H1 (cell line): ENCODE results near the gene GJD3. TPM values are rescaled to one million over a fixed set of nuclear protein-coding genes. Genes with fewer than 3 reads are reported as not detected.

Experiments
- CTCF ChIA-PET: fragments of 300-600 bp; sonication (Branson Sonifier 250); formaldehyde crosslinking; loops from one replicate; lab custom pipeline; 2021; ENCODE audit not compliant: partially characterized antibody; lab: Charles Lee
- POLR2A ChIA-PET: fragments of 300-600 bp; sonication (Branson Sonifier 250); formaldehyde crosslinking; loops from one replicate; lab custom pipeline; 2021; ENCODE audit warnings: inconsistent platforms; ENCODE audit not compliant: partially characterized antibody; lab: Charles Lee
- DNase-seq, 2 experiments: peaks; one replicate each; pipeline versions ENCODE4 v3.0.0 to v3.0.0-alpha.2; 2010 to 2022; ENCODE audit warnings: low spot score in 2 of 2, low read depth in 1 of 2, mixed read lengths in 1 of 2
- FAIRE-seq: peaks from 2 replicates; lab custom pipeline; 2011; peaks lifted over from hg19 to GRCh38; lab: Jason Lieb, UNC
- H2AFZ ChIP-seq: 2 replicates; pipeline ENCODE4 v1.8.1; 2012; ENCODE audit warnings: low read length, inconsistent platforms
- H2AK5ac ChIP-seq: 2 replicates; pipeline ENCODE4 v1.6.1; 2013; ENCODE audit warnings: low read depth, low read length
- H2BK120ac ChIP-seq: replicated peaks from 2 replicates; pipeline ENCODE3; 2013; ENCODE audit warnings: low read depth, low read length, inconsistent platforms
- H2BK12ac ChIP-seq: 2 replicates; pipeline ENCODE4 v1.6.1; 2013; ENCODE audit warnings: low read depth, low read length
- H2BK15ac ChIP-seq: 2 replicates; pipeline ENCODE4 v1.6.1; 2013; ENCODE audit warnings: low read length
- H2BK20ac ChIP-seq: 2 replicates; pipeline ENCODE4 v1.6.1; 2013; ENCODE audit warnings: low read length
- H2BK5ac ChIP-seq: 2 replicates; pipeline ENCODE4 v1.6.1; 2013; ENCODE audit warnings: low read depth, low read length
- H3K14ac ChIP-seq: 2 replicates; pipeline ENCODE4 v1.6.1; 2013; ENCODE audit warnings: inconsistent platforms; ENCODE audit not compliant: insufficient read length
- H3K18ac ChIP-seq: 2 replicates; pipeline ENCODE4 v1.6.1; 2013; ENCODE audit warnings: low read length; ENCODE audit errors: extremely low read depth
- H3K23ac ChIP-seq: 2 replicates; pipeline ENCODE4 v1.6.1; 2013; ENCODE audit warnings: inconsistent platforms; ENCODE audit not compliant: insufficient read length
- H3K23me2 ChIP-seq: 2 replicates; pipeline ENCODE4 v1.6.1; 2013; ENCODE audit warnings: low read depth, low read length
- H3K27ac ChIP-seq: 2 replicates; pipeline ENCODE4 v1.6.1; 2011; ENCODE audit warnings: low read depth, low read length, inconsistent platforms
- H3K27me3 ChIP-seq, 4 experiments: replicated peaks in 1 of 4; 1 replicate in 1 of 4; 2 replicates in 3 of 4; pipeline versions ENCODE4 v1.6.1 to v1.8.1; 2011 to 2013; ENCODE audit warnings: low read length in 3 of 4, mild to moderate bottlenecking in 3 of 4, inconsistent platforms in 2 of 4, mixed read lengths in 2 of 4, moderate library complexity in 1 of 4; ENCODE audit not compliant: control insufficient read depth in 3 of 4, insufficient read depth in 3 of 4; ENCODE audit errors: extremely low read depth in 1 of 4
- H3K36me3 ChIP-seq, 4 experiments: 2 replicates each; pipeline versions ENCODE4 v1.6.1 to v1.8.1; 2011 to 2013; ENCODE audit warnings: mild to moderate bottlenecking in 4 of 4, low read length in 3 of 4, moderate library complexity in 2 of 4, control low read depth in 1 of 4, inconsistent platforms in 1 of 4; ENCODE audit not compliant: insufficient read depth in 4 of 4, control insufficient read depth in 2 of 4
- H3K4ac ChIP-seq: replicated peaks from 2 replicates; pipeline ENCODE3; 2013; ENCODE audit warnings: low read length, low read depth, mixed read lengths, inconsistent platforms; ENCODE audit not compliant: insufficient read length
- H3K4me1 ChIP-seq, 4 experiments: replicated peaks in 1 of 4; 1 replicate in 1 of 4; 2 replicates in 3 of 4; pipeline versions ENCODE4 v1.6.1 to v1.8.1; 2011 to 2013; ENCODE audit warnings: low read length in 3 of 4, inconsistent platforms in 2 of 4, mixed read lengths in 1 of 4; ENCODE audit not compliant: insufficient read depth in 4 of 4, control insufficient read depth in 3 of 4
- H3K4me2 ChIP-seq, 2 experiments: 2 replicates each; pipeline versions ENCODE4 v1.6.1 to v1.8.1; 2011 to 2013; ENCODE audit warnings: low read depth in 2 of 2, low read length in 2 of 2, control low read depth in 1 of 2, inconsistent platforms in 1 of 2, mild to moderate bottlenecking in 1 of 2; ENCODE audit not compliant: insufficient read depth in 1 of 2
- H3K4me3 ChIP-seq, 4 experiments: fragments of 200-600, 300-600 bp in 1 of 4; sonication (generic), shearing (Covaris generic), sonication (Bioruptor Twin) in 1 of 4; 2 replicates each; pipeline versions ENCODE4 v1.5.1 to v1.8.1; 2011 to 2016; ENCODE audit warnings: low read length in 4 of 4, low read depth in 3 of 4, control low read depth in 2 of 4, inconsistent platforms in 2 of 4, mild to moderate bottlenecking in 2 of 4, mixed read lengths in 1 of 4, moderate library complexity in 1 of 4; ENCODE audit not compliant: insufficient read depth in 2 of 4; ENCODE audit errors: extremely low read depth in 1 of 4
- H3K56ac ChIP-seq: replicated peaks from 2 replicates; pipeline ENCODE3; 2013; ENCODE audit warnings: low read depth, mild to moderate bottlenecking, mixed read lengths, low read length, inconsistent platforms; ENCODE audit not compliant: insufficient read length
- H3K79me1 ChIP-seq: 2 replicates; pipeline ENCODE4 v1.6.1; 2013; ENCODE audit warnings: low read depth, low read length, control low read depth
- H3K79me2 ChIP-seq, 2 experiments: 2 replicates each; pipeline versions ENCODE4 v1.6.1 to v1.8.1; 2012 to 2013; ENCODE audit warnings: low read length in 2 of 2, mild to moderate bottlenecking in 2 of 2, inconsistent platforms in 1 of 2; ENCODE audit not compliant: insufficient read depth in 2 of 2, control insufficient read depth in 1 of 2
- H3K9ac ChIP-seq, 4 experiments: replicated peaks in 1 of 4; 1 replicate in 1 of 4; 2 replicates in 3 of 4; pipeline versions ENCODE4 v1.6.1 to v1.8.1; 2011 to 2013; ENCODE audit warnings: low read depth in 3 of 4, low read length in 3 of 4, control low read depth in 2 of 4, mild to moderate bottlenecking in 2 of 4, moderate library complexity in 2 of 4, inconsistent platforms in 1 of 4; ENCODE audit errors: extremely low read depth in 1 of 4
- H3K9me3 ChIP-seq, 2 experiments: 2 replicates each; pipeline versions ENCODE4 v1.6.1 to v1.8.1; 2012 to 2013; ENCODE audit warnings: mild to moderate bottlenecking in 2 of 2, moderate library complexity in 2 of 2, control low read depth in 1 of 2, inconsistent platforms in 1 of 2, low read depth in 1 of 2, low read length in 1 of 2, mixed read lengths in 1 of 2; ENCODE audit not compliant: insufficient read depth in 2 of 2
- H4K20me1 ChIP-seq, 2 experiments: replicated peaks in 1 of 2; 2 replicates each; pipeline versions ENCODE3 to v1.8.1; 2011 to 2013; ENCODE audit warnings: inconsistent platforms in 2 of 2, low read length in 2 of 2, mild to moderate bottlenecking in 1 of 2; ENCODE audit not compliant: insufficient read depth in 2 of 2, control insufficient read depth in 1 of 2
- H4K5ac ChIP-seq: 2 replicates; pipeline ENCODE4 v1.6.1; 2013; ENCODE audit warnings: low read length, low read depth, mixed read lengths, inconsistent platforms; ENCODE audit not compliant: insufficient read length
- H4K8ac ChIP-seq: 2 replicates; pipeline ENCODE4 v1.8.0; 2013; ENCODE audit warnings: mild to moderate bottlenecking, moderate library complexity, low read length, inconsistent platforms; ENCODE audit not compliant: insufficient read depth; ENCODE audit errors: extremely low read depth
- H4K91ac ChIP-seq: replicated peaks from 2 replicates; pipeline ENCODE3; 2013; ENCODE audit warnings: low read length, mixed read lengths, inconsistent platforms; ENCODE audit not compliant: insufficient read length
- CBX8 ChIP-seq: fragments of 300-800, 300-1000 bp; sonication (generic); IDR thresholded peaks from 2 replicates; pipeline ENCODE4 v1.7.1; 2016; ENCODE audit warnings: low read depth, low read length, borderline replicate concordance
- CEBPB ChIP-seq: IDR thresholded peaks from 2 replicates; pipeline ENCODE4 v1.6.1; 2012; ENCODE audit warnings: low read depth, low read length
- RXRA ChIP-seq: IDR thresholded peaks from 2 replicates; pipeline ENCODE4 v1.6.1; 2011; ENCODE audit warnings: low read depth, mild to moderate bottlenecking, low read length, moderate library complexity; ENCODE audit not compliant: insufficient read depth
- WGBS, 2 experiments: shearing (Covaris generic) in 1 of 2; methylation state at CpG; one replicate each; pipeline versions ENCODE4 v1.1.6 to v1.1.7; 2013 to 2015; ENCODE audit warnings: low lambda C conversion rate in 2 of 2, mixed read lengths in 2 of 2, inconsistent platforms in 1 of 2, low coverage in 1 of 2, missing lambda C conversion rate in 1 of 2; ENCODE audit not compliant: insufficient replicate concordance in 2 of 2, insufficient coverage in 1 of 2, insufficient read length in 1 of 2; ENCODE audit errors: extremely low coverage in 1 of 2, missing lambda C conversion rate in 1 of 2; 5-methylcytosine and 5-hydroxymethylcytosine counted together
- polyA plus RNA-seq, 7 experiments: library from polyadenylated mRNA; depleted of rRNA in 3 of 7; stranded (reverse) in 5 of 7; unstranded in 2 of 7; fragments of >200 nt in 5 of 7; fragments of 200-250 nt in 2 of 7; gene quantifications; 1 replicate in 5 of 7; 2 replicates in 1 of 7; 4 replicates in 1 of 7; pipeline versions ENCODE4 v1.2.1 to v1.2.3, GENCODE V29; 2011 to 2013; ENCODE audit warnings: missing spikeins in 2 of 7, mixed read lengths in 2 of 7
- total RNA-seq: library from RNA; stranded (reverse); fragmentation: NEBNext Ultra II Directional; extraction: Animal tissue kit (Norgen Biotek cat#: 25700); gene quantifications from 2 replicates; pipeline ENCODE4 v1.2.1, GENCODE V29; 2021

Gene GJD3
- total and polyA plus RNA-seq, 2 of the 8 experiments (the other 6 are each of a cell fraction or from before 2014, with no cell fraction given) = 0.53 to 1.9 TPM

DNA sequence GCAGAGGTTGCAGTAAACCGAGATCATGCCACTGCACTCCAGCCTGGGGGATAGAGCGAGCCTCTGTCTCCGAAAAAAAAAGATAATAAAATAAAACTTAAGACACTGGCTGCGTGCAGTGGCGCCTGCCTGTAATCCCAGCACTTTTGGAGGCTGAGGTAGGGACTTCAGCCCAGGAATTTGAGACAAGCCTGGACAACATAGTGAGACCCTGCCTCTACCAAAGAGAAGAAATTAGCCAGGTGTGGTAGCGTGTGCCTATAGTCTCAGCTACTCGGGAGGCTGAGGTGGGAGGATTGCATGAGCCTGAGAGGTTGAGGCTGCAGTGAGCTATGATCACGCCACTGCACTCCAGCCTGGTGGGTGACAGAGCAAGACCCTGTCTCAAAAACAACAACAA is 28.9 kb downstream of the GJD3 start:
- H3K27me3 ChIP-seq = peaks cover 5 to 40% (median 24%) of the 10 kb centered on the region in 4 experiments
- no peaks in the 10 kb centered on the region for H3K9me3 ChIP-seq
- no peak overlapping the region for H3K23ac ChIP-seq
- no peak overlapping the region for H3K56ac ChIP-seq
- no peak overlapping the region for H2BK5ac ChIP-seq
- no peak overlapping the region for H2BK20ac ChIP-seq
- CTCF ChIA-PET = interaction anchor here (0.6 to 39.2 kb wide), 4 partner anchors 18 to 169 kb away, joined by 4 to 1198 read pairs (median 40); partner anchors contain the start of genes GJD3 and RARA
- H4K5ac ChIP-seq = no peak overlapping the region
- TF ChIP-seq CEBPB (no peak), CBX8 (no peak), RXRA (no peak)
- no peaks in the 10 kb centered on the region for H3K79me2 ChIP-seq
- H2BK120ac ChIP-seq = no peak overlapping the region
- H3K23me2 ChIP-seq = no peaks in the 10 kb centered on the region
- H3K4me2 ChIP-seq = no peak overlapping the region
- H2BK15ac ChIP-seq = no peak overlapping the region
- POLR2A ChIA-PET = interaction anchor here (1.1 to 1.9 kb wide), 2 partner anchors 9 to 15 kb away, joined by 3 to 6 read pairs; no protein-coding TSS in a partner anchor
- no peak overlapping the region for H3K9ac ChIP-seq
- no peak overlapping the region for H2AFZ ChIP-seq
- no peaks in the 10 kb centered on the region for H3K36me3 ChIP-seq
- H3K27ac ChIP-seq = no peak overlapping the region
- H4K8ac ChIP-seq = no peak overlapping the region; the same call in 1 of the 2 replicates
- H3K4ac ChIP-seq = no peak overlapping the region
- no peak overlapping the region for H3K4me3 ChIP-seq
- no peak overlapping the region for H2BK12ac ChIP-seq
- H3K18ac ChIP-seq = no peak overlapping the region
- no peak overlapping the region for H3K14ac ChIP-seq
- FAIRE-seq = no peak
- peaks cover 0 to 3% (median 0%) of the 10 kb centered on the region in 4 experiments; a peak in 3 of 7 replicates for H3K4me1 ChIP-seq
- DNase-seq = no peak
- H4K91ac ChIP-seq = no peak overlapping the region
- no peak overlapping the region for H2AK5ac ChIP-seq
- peaks cover 14 to 24% of the 10 kb centered on the region in 2 experiments for H4K20me1 ChIP-seq
- no peaks in the 10 kb centered on the region for H3K79me1 ChIP-seq
- 96% methylated on average over 8 of the region's 8 CpGs; no CpG with 5 or more reads in 1 of the 2 experiments for WGBS, 2 experiments
